Measurements from ENCODE around the gene ASIC3. TPM values are rescaled to one million over a fixed set of nuclear protein-coding genes. Genes with fewer than 3 reads are reported as not detected.
A peak's percentile ranks its signal among the peaks of the same experiment; 100 is the strongest.

The ASIC3 gene
- total and polyA plus RNA-seq, 3 experiments from 2014 or later, result 2.6 to 3.6 TPM; not detected in 1

GRCh38 chr7:151033864-151034249, 14.5 kb upstream of the ASIC3 start:
- H3K4me1 ChIP-seq (ENCODE audit: insufficient read depth, low read length), result peaks cover 10% of the 10 kb centered on the region
- Mint-ChIP-seq H3K36me3 (peaks cover 0 to 56% (median 0%) of the 10 kb centered on the region in 3 donors), H3K27me3 (peaks cover 0 to 1% of the 10 kb centered on the region in 2 donors), H3K27ac (no peak overlapping the region), H3K4me1 (peaks cover 7 to 22% (median 11%) of the 10 kb centered on the region in 3 donors), H3K4me3 (no peak overlapping the region), H3K9me3 (no peaks in the 10 kb centered on the region)
- no peak overlapping the region for H3K27ac ChIP-seq (ENCODE audit: low read depth, low read length)
- H3K27me3 ChIP-seq (ENCODE audit: insufficient read depth, low read length, poor library complexity, severe bottlenecking), result no peaks in the 10 kb centered on the region
- no peak overlapping the region for H3K4me3 ChIP-seq (ENCODE audit: low read length)
- ChIA-PET CTCF (interaction anchor here (1.0 to 2.6 kb wide), 2 partner anchors 16 to 76 kb away, joined by 3 to 12 read pairs; no protein-coding TSS in a partner anchor), POLR2A (no interaction called here)
- H3K36me3 ChIP-seq (ENCODE audit: insufficient read depth, low read length), result peaks cover 21% of the 10 kb centered on the region
- no peaks in the 10 kb centered on the region for H3K9me3 ChIP-seq (ENCODE audit: low read length)
- no peak for DNase-seq

- peaks cover 0 to 55% (median 0%) of the 10 kb centered on the region in 3 donors for H3K36me3 Mint-ChIP-seq
- no peak overlapping the region for H3K4me3 Mint-ChIP-seq
- H3K36me3 ChIP-seq (ENCODE audit: insufficient read depth, low read length), result peaks cover 21% of the 10 kb centered on the region
- no peaks in the 10 kb centered on the region for H3K27me3 ChIP-seq (ENCODE audit: insufficient read depth, low read length, poor library complexity, severe bottlenecking)
- H3K27ac Mint-ChIP-seq, result peak overlapping the region in 1 of 8 donors; percentile 76
- H3K4me1 ChIP-seq (ENCODE audit: insufficient read depth, low read length), result peaks cover 4% of the 10 kb centered on the region
- no peak overlapping the region for H3K4me3 ChIP-seq (ENCODE audit: low read length)
- H3K9me3 Mint-ChIP-seq, result no peaks in the 10 kb centered on the region
- peaks cover 0 to 1% of the 10 kb centered on the region in 2 donors for H3K27me3 Mint-ChIP-seq
- peaks cover 5 to 23% (median 6%) of the 10 kb centered on the region in 3 donors for H3K4me1 Mint-ChIP-seq
- no peak overlapping the region for H3K27ac ChIP-seq (ENCODE audit: low read depth, low read length)
- H3K9me3 ChIP-seq (ENCODE audit: low read length), result no peaks in the 10 kb centered on the region
- ChIA-PET POLR2A (no interaction called here), CTCF (no interaction called here)
- DNase-seq, result no peak
Measured at GRCh38 chr7:151034312-151035025, 13.9 kb upstream of the ASIC3 start.

GRCh38 chr7:151035026-151035717, 13.2 kb upstream of the ASIC3 start:
- CTCF ChIA-PET, result no interaction called here
- Histone ChIP-seq H3K9me3 (ENCODE audit: low read length) (no peaks in the 10 kb centered on the region), H3K36me3 (ENCODE audit: insufficient read depth, low read length) (peaks cover 21% of the 10 kb centered on the region), H3K4me1 (ENCODE audit: insufficient read depth, low read length) (no peaks in the 10 kb centered on the region), H3K4me3 (ENCODE audit: low read length) (no peak overlapping the region), H3K27me3 (ENCODE audit: insufficient read depth, low read length, poor library complexity, severe bottlenecking) (no peaks in the 10 kb centered on the region), H3K27ac (ENCODE audit: low read depth, low read length) (no peak overlapping the region)
- peaks cover 0 to 1% of the 10 kb centered on the region in 2 donors for H3K27me3 Mint-ChIP-seq
- H3K9me3 Mint-ChIP-seq, result no peaks in the 10 kb centered on the region
- POLR2A ChIA-PET, result no interaction called here
- DNase-seq, result no peak
- peaks cover 0 to 54% (median 0%) of the 10 kb centered on the region in 3 donors for H3K36me3 Mint-ChIP-seq
- H3K4me3 Mint-ChIP-seq, result no peak overlapping the region
- H3K4me1 Mint-ChIP-seq, result peaks cover 0 to 24% (median 7%) of the 10 kb centered on the region in 3 donors
- no peak overlapping the region for H3K27ac Mint-ChIP-seq

GRCh38 chr7:151035902-151036301, 12.4 kb upstream of the ASIC3 start:
- no peaks in the 10 kb centered on the region for H3K9me3 Mint-ChIP-seq
- H3K4me1 Mint-ChIP-seq, result peaks cover 0 to 22% (median 7%) of the 10 kb centered on the region in 3 donors
- peaks cover 21% of the 10 kb centered on the region for H3K36me3 ChIP-seq (ENCODE audit: insufficient read depth, low read length)
- CTCF ChIA-PET, result no interaction called here
- no peak overlapping the region for H3K27ac ChIP-seq (ENCODE audit: low read depth, low read length)
- POLR2A ChIA-PET, result no interaction called here
- no peak overlapping the region for H3K4me3 ChIP-seq (ENCODE audit: low read length)
- H3K4me1 ChIP-seq (ENCODE audit: insufficient read depth, low read length), result no peaks in the 10 kb centered on the region
- H3K27ac Mint-ChIP-seq, result no peak overlapping the region
- peaks cover 0 to 1% of the 10 kb centered on the region in 2 donors for H3K27me3 Mint-ChIP-seq
- no peak for DNase-seq
- peaks cover 0 to 54% (median 0%) of the 10 kb centered on the region in 3 donors for H3K36me3 Mint-ChIP-seq
- H3K4me3 Mint-ChIP-seq, result no peak overlapping the region
- H3K9me3 ChIP-seq (ENCODE audit: low read length), result no peaks in the 10 kb centered on the region
- no peaks in the 10 kb centered on the region for H3K27me3 ChIP-seq (ENCODE audit: insufficient read depth, low read length, poor library complexity, severe bottlenecking)

GRCh38 chr7:151038951-151039849, 9.1 kb upstream of the ASIC3 start:
- H3K27ac Mint-ChIP-seq, result peak overlapping the region in 5 of 8 donors; percentile 23 to 89 (median 72)
- Histone ChIP-seq H3K4me1 (ENCODE audit: insufficient read depth, low read length) (no peaks in the 10 kb centered on the region), H3K27ac (ENCODE audit: low read depth, low read length) (peak overlapping the region; percentile 61), H3K9me3 (ENCODE audit: low read length) (no peaks in the 10 kb centered on the region), H3K36me3 (ENCODE audit: insufficient read depth, low read length) (peaks cover 21% of the 10 kb centered on the region), H3K4me3 (ENCODE audit: low read length) (no peak overlapping the region), H3K27me3 (ENCODE audit: insufficient read depth, low read length, poor library complexity, severe bottlenecking) (no peaks in the 10 kb centered on the region)
- no peaks in the 10 kb centered on the region for H3K27me3 Mint-ChIP-seq
- peak in 2 of 5 donors; percentile 29 to 64 for DNase-seq
- peaks cover 0 to 14% (median 7%) of the 10 kb centered on the region in 3 donors for H3K4me1 Mint-ChIP-seq
- CTCF ChIA-PET, result no interaction called here
- H3K9me3 Mint-ChIP-seq, result no peaks in the 10 kb centered on the region
- POLR2A ChIA-PET, result no interaction called here
- H3K36me3 Mint-ChIP-seq, result peaks cover 0 to 41% (median 2%) of the 10 kb centered on the region in 3 donors
- no peak overlapping the region for H3K4me3 Mint-ChIP-seq

- H3K4me1 ChIP-seq (ENCODE audit: insufficient read depth, low read length), result no peaks in the 10 kb centered on the region
- H3K4me3 Mint-ChIP-seq, result no peak overlapping the region
- no peaks in the 10 kb centered on the region for H3K27me3 ChIP-seq (ENCODE audit: insufficient read depth, low read length, poor library complexity, severe bottlenecking)
- POLR2A ChIA-PET, result no interaction called here
- H3K36me3 Mint-ChIP-seq, result peaks cover 0 to 42% (median 2%) of the 10 kb centered on the region in 3 donors
- CTCF ChIA-PET, result no interaction called here
- no peak for DNase-seq
- no peak overlapping the region for H3K4me3 ChIP-seq (ENCODE audit: low read length)
- peak overlapping the region in 1 of 8 donors; percentile 72 for H3K27ac Mint-ChIP-seq
- H3K27ac ChIP-seq (ENCODE audit: low read depth, low read length), result peak overlapping the region; percentile 24
- H3K4me1 Mint-ChIP-seq, result peaks cover 0 to 14% (median 7%) of the 10 kb centered on the region in 3 donors
- no peaks in the 10 kb centered on the region for H3K27me3 Mint-ChIP-seq
- no peaks in the 10 kb centered on the region for H3K9me3 Mint-ChIP-seq
- H3K36me3 ChIP-seq (ENCODE audit: insufficient read depth, low read length), result peaks cover 20% of the 10 kb centered on the region
- H3K9me3 ChIP-seq (ENCODE audit: low read length), result no peaks in the 10 kb centered on the region
Measured at GRCh38 chr7:151039850-151040548, 8.3 kb upstream of the ASIC3 start.

GRCh38 chr7:151040616-151041375, 7.5 kb upstream of the ASIC3 start:
- CTCF ChIA-PET, result no interaction called here
- Mint-ChIP-seq H3K9me3 (no peaks in the 10 kb centered on the region), H3K36me3 (peaks cover 0 to 38% (median 2%) of the 10 kb centered on the region in 3 donors), H3K27ac (no peak overlapping the region), H3K4me1 (peaks cover 0 to 14% (median 7%) of the 10 kb centered on the region in 3 donors), H3K27me3 (no peaks in the 10 kb centered on the region), H3K4me3 (no peak overlapping the region)
- Histone ChIP-seq H3K4me1 (ENCODE audit: insufficient read depth, low read length) (no peaks in the 10 kb centered on the region), H3K4me3 (ENCODE audit: low read length) (no peak overlapping the region), H3K9me3 (ENCODE audit: low read length) (no peaks in the 10 kb centered on the region), H3K36me3 (ENCODE audit: insufficient read depth, low read length) (peaks cover 15% of the 10 kb centered on the region), H3K27me3 (ENCODE audit: insufficient read depth, low read length, poor library complexity, severe bottlenecking) (no peaks in the 10 kb centered on the region), H3K27ac (ENCODE audit: low read depth, low read length) (peak overlapping the region; percentile 24)
- no peak for DNase-seq
- POLR2A ChIA-PET, result no interaction called here

Data from CD8-positive, alpha-beta memory T cell (primary cell).